ENCODE results near the gene STRBP. TPM values are rescaled to one million over a fixed set of nuclear protein-coding genes. Genes with fewer than 3 reads are reported as not detected.

STRBP gene
- total RNA-seq, 1 experiment from 2014 or later, result 40.5 TPM

Other genes starting within 250 kb of the STRBP start
- 0.68 and 1.7 TPM in 2 replicates for gene GPR21, start 234.9 kb downstream of the STRBP start, total RNA-seq (2014; rRNA removed; shearing (Covaris generic))
- 0.08 TPM in 1 of 2 replicates, not detected in the other for gene CRB2, start 87.6 kb upstream of the STRBP start, total RNA-seq (2014; rRNA removed; shearing (Covaris generic))

All from SJCRH30 (cell line).